ENCODE results near the gene PLEKHA6.

Gene PLEKHA6, protein sequence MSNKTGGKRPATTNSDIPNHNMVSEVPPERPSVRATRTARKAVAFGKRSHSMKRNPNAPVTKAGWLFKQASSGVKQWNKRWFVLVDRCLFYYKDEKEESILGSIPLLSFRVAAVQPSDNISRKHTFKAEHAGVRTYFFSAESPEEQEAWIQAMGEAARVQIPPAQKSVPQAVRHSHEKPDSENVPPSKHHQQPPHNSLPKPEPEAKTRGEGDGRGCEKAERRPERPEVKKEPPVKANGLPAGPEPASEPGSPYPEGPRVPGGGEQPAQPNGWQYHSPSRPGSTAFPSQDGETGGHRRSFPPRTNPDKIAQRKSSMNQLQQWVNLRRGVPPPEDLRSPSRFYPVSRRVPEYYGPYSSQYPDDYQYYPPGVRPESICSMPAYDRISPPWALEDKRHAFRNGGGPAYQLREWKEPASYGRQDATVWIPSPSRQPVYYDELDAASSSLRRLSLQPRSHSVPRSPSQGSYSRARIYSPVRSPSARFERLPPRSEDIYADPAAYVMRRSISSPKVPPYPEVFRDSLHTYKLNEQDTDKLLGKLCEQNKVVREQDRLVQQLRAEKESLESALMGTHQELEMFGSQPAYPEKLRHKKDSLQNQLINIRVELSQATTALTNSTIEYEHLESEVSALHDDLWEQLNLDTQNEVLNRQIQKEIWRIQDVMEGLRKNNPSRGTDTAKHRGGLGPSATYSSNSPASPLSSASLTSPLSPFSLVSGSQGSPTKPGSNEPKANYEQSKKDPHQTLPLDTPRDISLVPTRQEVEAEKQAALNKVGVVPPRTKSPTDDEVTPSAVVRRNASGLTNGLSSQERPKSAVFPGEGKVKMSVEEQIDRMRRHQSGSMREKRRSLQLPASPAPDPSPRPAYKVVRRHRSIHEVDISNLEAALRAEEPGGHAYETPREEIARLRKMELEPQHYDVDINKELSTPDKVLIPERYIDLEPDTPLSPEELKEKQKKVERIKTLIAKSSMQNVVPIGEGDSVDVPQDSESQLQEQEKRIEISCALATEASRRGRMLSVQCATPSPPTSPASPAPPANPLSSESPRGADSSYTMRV

DNA sequence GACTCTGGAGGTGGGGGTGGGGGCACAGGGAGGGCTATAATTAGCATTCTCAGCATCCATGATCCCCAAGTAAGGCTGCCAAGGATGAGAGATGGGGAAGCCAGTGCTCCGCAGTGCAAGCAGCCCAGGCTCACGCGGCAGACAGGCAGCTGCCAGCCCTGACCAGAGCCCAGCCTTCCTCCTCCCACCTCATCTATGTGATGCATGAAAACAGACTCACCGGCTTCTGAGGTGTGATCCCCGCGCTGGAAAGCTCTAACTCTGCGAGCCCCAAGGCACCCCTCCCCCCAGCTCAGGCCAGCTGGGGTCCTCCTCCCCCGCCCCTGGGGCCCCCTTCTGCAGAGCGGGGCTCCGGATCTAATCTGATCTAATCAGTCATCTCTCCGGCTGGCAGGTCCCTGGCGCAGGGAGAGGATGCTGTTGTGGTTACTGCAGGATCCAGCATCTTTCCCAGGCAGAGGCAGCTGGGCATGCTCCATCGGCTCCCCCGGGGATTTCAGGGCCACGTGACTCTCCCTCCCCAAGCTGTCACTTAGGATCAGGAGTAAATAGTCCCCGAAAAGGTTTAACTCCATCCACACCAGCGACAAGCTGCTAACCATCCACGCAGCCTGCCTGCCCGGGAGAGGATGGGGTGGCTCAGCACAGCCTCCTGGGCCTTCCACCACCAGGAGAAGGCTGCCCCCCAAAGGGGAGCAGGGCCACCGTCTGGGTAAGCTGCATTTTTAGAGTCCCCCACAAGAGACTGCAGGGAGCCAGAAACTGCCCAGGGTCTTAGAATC lies at the start of gene PLEKHA6:
Gene PLEKHA6 (minus strand): TSS at position 456 of the 782 bp plus-strand sequence. CDS start 86,202 bp downstream, outside the sequence.
- peak; percentile 27 for DNase-seq

DNA sequence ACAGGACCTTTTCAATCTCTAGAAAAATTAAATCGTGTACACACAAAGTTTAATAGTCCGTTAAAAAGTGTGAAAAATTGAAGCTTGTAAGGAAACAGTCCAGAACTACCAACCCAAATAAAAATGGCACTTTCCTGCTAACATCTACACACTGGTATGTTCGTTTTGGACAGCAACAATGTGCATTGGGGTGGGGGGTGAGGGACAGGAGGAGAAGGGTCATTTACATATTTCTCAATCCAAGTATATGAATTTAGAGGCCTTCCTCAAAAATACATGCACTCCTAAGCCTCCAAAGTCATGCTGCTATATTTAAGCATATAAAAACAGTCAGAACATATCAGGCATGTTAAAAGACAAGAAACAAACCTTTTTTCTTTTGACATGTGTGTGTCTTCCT lies 49.4 kb upstream of the PLEKHA6 start:
- DNase-seq: no peak

DNA sequence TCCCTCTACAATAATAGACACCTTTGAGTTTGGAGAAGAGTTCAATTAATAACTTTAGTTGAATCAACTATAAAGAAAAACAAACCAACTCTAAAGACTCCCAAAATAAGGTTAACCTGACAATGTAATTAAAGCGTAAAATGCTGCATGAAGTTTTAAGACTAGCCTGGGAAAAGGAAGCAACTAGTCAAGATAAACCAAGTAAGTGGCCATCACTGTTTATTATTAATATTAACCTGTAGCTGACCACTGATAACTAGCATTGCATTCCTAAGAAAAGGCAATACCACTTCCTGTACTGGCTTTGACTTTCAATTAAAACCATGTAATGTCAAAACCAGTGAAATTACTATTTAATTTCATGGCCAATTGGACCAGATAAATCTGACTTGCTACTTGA lies 48.9 kb upstream of the PLEKHA6 start:
- DNase-seq: no peak

DNA sequence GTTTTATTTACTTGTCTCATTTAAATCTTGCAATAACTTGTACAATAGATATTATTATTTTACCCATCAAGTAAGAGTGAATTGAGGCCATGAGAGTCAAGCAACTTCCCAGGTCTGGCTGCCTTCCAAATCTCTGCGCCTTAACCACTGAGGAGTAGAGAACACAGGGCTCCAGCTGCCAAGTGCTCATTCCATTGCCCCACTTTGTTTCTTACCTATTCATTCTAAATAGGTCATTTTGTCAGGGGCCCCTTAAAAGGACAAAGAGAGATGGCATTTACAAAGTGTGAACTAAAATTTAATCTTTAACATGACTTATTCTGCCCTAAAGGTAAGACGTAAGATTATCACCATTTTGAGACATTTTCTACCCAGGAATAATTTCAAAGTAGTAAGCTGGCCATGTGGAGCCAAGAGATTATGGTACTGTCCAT lies 48.4 kb upstream of the PLEKHA6 start:
- peak; percentile 32 for DNase-seq

DNA sequence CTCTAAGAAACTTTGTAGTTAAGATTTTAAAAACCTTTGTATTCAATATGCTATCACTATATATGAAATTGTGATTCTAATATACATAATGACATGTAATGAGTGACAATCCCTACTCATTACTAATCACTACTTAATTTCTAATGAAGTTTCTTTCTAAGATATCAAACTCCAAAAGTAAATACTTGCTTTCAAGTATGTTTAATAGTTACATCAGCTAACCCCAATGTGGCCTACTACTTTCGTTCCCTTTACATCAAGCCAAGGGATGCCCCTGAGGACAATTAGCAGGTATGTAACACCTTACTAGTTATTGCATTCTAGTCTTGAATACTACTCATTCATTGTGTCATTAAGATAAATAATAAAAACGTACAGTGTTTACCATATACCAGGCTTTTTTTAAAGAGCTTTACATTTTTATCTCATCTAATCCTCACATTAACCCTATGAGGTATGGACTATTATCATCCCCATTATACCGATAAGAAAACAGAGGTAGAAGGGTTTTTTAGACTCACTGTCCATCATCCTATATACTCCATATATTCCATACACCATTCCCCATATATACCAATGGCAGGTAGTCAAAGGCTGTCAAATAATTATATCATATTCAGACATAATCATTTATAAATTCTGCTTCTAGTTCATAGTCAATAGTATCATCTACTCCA lies 47.7 kb upstream of the PLEKHA6 start:
- DNase-seq: no peak

DNA sequence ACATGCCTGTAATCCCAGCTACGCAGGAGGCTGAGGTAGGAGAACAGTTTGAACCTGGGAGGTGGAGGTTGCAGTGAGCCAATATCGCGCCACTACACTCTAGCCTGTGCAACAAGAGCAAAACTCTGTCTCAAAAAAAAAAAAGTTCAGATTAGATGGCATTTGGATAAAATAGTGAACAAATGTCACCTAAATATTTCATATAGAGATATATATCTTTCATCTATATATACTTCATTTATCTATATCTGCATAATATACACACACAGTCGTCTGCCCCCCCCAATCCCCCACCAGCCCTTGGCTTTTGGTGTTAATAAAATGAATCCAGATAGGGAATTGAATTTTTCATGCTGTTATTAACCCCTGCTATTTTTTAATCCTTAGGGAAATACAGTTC lies 46.9 kb upstream of the PLEKHA6 start:
- no peak for DNase-seq

DNA sequence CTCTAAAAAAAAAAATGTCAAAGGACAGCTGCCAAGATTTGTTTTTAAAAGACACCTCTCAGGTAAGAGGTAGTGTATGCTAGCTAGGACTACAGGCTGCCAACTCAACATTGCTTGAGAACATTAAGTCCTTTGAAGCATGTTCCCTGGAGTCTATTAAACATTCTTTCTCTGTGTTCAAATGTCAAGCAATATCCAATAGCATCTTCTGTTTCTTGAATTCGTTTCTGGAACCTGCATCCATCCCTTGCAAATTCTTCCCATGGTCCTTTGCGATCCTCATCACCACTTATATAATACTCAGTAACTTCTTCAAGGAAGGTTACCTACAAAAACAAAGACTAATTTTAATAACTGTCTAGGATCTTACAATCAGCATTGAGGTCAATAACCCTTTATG lies 46.3 kb upstream of the PLEKHA6 start:
- no peak for DNase-seq

DNA sequence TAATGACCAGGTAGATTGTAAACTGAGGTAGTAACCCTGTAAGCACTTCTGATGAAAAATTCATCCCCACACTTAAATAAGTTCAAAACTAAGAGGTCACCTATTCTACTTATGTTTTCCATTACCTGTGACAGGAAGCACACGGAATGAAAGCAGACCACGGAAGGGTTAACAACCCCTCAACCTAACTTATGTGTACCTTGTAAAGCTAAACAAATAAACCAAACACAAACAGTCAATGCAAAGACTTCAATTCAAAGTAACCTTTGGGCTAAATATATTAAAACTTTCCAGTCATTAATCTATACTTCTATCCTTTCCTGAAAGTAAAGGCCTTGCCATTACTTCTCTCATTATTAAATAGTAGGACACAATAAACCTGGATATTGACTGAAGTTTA lies 44.9 kb upstream of the PLEKHA6 start:
- no peak for DNase-seq

DNA sequence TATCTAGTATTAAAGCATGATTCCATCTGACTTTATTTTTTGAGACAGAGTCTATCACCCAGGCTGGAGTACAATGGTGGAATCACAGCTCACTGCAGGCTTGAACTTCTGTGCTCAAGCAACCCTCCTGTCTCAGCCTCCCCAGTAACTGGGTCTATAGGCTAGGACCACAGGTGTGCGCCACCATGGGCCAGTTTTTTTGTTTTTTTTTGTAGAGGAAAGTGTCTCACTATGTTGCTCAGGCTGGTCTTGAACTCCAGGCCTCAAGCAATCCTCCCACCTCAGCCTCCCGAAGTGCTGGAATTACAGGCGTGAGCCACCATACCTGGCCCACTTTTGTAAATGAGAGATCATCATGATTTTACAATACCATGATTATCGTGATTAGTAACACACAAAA lies 42.7 kb upstream of the PLEKHA6 start:
- DNase-seq: no peak

DNA sequence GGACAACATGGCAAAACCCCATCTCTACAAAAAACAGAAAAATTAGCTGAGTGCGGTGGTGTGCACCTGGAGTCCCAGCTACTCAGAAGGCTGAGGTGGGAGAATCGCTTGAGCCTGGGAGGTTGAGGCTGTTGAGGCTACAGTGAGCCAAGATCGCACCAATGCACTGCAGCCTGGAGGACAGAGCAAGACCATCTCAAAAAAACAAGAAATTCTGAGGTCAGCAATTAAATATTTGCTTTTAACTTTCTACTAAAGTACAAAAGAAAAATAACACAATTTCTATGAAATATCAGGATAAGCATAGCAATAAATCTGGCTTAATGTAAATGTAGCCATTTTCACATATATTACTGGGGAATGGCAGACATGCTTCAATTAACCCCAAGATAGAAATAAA lies 42.0 kb upstream of the PLEKHA6 start:
- DNase-seq: no peak

DNA sequence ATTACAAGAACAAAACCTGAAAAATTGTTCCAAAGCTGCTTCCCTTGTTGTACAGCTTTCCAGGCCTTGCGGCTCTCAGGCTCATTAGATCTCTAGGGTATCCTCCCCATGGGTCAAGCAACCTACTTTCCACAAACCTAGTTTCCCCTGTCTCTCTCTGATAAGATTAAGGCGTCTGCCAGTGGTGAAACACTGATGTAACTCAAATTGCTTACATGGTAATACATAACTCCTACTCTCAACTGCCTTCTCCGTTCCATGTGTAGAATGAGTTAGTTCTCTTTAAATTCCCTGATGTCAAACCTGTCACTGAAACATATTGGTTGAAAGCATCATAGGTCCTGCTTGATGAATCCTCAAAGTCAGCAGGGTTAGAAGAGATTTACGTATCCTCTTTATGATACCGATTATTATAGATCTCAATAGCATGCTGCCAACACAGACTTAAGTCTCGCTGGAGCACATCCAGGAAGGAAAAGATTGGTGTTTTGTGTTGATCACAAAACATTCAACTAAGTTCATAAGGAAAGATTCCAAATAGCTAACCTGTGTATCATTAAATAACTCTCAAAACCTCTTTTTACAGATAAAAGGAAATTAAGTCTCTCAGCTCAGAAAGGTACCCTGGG lies 41.3 kb upstream of the PLEKHA6 start:
- no peak for DNase-seq

DNA sequence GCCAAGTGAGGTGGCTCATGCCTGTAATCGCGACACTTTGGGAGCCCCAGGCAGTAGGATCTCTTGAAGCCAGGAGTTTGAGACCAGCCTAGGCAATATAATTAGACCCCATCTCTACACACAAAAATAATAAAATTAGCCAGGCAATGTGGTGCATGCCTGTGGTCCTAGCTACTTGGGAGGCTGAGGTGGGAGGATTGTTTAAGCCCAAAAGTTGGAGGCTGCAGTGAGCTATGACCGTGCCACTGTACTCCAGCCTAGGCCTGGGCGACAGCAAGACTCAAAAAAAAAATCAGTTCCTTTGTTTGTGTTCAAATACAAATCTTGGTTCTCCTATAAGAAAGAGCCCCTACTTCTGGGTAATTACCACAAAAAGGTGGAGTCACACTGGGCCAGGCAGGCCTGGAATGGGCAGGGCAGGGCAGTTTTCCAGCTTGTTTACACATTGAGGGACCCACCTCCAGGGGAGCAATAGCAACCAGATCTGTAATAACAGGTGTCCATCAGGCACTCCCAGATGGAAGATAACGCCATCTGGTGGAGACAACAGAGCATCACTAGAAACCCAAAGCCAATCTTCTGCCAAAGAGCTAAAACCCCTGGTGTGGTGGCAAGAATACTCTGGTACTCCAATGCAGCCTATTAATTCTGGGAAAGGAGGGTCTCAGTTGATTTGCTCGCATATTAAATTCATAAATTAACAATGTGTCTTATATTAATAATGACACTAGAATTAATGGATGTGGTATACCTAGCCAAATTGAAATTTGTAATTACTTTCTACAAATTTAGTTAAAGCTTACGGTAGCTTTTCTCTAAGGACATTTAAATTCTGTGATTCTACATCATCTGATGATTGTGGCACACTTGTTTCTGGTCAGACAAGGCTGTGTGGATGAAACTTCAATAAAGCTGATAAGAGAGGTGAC lies 38.7 kb upstream of the PLEKHA6 start:
- DNase-seq: peak; percentile 89

DNA sequence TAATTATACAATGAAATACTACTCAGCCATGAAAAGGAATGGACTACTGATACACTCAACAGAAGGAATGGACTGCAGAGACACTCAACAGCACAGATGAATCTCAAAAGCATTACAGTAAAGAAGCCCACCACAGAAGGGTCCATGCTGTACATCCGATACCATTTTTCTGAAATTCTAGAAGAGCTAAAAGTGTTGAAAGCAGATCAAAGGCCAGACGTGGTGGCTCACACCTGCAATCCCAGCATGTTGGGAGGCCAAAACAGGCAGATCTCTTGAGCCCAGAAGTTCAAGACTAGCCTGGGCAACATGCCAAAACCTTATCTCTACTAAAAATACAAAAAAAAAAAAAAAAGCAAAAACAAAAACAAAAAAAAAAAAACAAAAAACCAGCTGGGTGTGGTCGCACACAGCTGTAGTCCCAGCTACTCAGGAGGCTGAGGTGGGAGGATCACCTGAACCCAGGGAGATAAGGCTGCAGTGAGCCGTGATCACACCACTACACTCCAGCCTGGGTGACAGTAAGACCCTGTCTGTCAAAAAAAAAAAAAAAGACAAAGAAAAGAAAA lies 36.4 kb upstream of the PLEKHA6 start:
- DNase-seq: no peak

DNA sequence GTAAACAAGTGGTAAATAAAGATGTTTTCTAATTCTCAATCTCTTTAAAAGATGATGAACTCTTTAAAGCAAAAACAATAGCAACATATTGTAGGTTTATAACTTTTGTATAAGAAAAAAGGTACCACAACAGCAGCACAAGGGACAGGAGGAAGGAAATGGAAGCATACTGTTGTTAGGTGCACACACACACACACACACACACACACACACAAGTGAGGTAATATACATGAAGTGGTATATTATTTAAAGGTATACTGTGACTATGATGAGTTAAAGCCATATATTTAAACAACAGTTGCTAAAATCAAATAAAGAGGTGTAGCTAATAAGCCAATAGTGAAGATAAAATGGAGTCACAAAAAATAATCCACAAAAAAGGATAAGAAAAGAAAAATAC lies 31.9 kb upstream of the PLEKHA6 start:
- no peak for DNase-seq

DNA sequence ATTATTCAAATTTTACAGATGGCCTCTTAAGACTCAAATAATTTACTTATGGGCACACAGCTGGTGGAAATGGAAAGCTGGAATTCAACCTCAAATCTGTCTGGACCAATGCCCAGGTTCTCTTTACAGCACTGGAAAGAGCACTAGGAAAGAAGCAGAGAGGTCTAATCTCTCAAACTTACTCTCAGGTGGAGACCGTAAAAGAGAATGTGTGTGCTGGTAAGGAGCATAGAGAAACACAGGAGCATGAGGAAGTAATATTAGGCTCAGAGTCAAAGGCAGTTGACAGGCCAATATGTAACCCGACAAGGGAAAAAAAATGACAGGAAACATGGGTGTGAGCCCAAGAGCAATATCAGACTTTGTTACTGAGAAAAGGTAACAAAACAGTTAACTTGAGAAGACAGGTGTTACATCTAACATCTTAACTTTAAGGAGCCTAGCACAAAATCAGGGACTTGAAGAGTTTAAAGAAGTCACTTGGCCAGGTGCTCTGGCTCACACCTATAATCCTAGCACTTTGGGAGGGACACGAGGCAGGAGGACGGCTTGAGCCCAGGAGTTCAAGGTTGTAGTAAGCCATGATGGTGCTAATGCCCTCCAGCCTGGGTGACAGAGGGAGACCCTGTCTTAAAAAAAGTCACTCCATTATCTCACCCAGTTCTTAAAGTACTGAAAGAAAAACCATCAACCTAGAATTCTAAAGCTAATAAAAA lies 31.2 kb upstream of the PLEKHA6 start:
- no peak for DNase-seq

DNA sequence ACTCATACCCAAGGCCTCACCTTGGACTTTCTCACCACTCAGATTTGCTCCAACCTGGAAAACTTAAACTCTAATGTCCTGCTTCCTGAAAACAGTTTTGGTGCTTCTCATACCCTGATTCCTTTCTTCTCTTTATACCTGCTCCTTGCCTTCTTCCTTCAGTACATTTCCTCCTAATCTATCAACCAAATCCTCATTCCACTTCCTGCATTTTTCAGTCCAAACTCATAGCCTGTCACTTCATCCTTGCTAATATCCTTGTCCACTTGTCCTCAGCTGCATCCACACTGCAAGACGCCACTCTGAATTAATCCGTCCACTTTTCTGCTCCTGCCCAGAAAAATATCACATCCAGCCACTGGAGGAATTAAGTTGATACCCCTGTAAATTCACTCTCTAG lies 26.0 kb upstream of the PLEKHA6 start:
- no peak for DNase-seq

DNA sequence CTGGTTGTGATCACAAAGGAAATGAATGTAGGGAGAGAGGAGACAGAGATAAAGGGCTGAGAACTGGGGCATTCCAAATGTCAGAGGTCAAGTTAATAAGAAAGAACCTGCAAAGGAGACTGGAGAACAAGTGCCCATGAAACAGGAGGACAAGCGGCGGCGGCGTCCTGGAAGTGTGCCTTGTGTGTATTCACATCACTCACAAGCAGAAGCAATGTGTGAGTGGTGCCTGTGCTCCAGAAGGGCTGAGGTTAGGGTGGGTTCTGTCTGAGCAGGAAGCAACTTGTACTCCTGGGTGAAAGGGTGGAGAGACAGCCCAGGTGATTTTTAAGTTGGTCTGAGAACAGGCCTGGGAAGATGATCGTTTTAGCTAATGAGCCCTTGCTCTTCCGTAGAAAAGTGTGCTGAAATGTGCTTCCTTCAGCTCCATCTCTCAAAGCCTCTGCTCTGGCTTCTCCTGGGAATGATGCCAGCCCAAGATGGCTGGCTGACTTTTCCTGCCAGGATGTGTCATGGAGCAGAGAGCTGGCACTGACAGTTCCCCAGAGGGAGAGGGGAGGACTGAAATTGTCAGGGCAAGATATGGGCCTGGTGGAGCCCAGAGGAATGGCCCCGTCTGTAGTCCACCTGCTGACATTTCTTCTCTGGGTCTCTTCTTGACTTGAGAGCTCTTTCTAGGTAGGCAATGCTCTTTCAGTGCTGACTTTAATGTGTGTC lies 25.1 kb upstream of the PLEKHA6 start:
- peak; percentile 31 for DNase-seq

DNA sequence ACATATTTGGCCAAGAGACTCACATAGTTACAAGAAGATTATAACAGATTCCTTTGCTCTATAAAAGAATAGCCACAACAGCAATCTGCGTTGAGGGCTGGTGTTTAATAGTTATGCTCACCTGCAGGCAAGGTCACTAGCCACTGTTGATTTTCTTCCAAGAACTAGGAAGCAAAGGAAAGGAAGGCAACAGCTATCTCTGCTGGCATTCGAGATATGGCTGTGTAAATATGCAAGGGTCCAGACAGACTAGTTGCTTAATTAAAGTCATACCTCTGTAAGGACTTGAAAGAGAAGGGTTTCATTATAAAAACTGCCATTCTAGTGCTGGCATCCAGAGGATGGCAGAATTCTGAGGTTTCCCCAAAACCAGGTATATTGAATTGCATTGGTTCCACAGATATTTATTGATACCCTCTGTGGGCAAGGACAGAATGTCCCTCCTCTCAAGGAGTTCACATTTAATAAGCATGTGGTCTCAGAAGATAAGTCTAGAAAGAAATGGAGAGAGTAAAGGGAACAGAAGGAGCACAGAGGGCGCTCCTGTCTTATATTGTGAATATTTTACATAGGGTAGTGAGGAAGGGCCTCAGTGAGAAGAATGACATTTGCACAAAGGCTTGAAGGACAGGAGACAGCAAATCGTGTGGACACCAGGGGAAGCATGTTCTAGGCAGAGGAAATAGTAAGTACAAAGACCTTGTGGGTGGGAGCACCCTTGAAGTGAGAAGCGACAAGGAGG lies 23.6 kb upstream of the PLEKHA6 start:
- no peak for DNase-seq
